Neural cell (in vitro differentiated cells): ENCODE data around the gene PTCD2. TPM values are rescaled to one million over a fixed set of nuclear protein-coding genes. Genes with fewer than 3 reads are reported as not detected.

Experiments
- H2AFZ ChIP-seq: fragments of 200-600, 300-800 bp; sonication (generic), shearing (Covaris generic); 2 replicates; pipeline ENCODE4 v1.6.0; 2014; ENCODE audit warnings: low read depth, mild to moderate bottlenecking, antibody characterized with exemption, low read length, moderate library complexity
- H3F3A ChIP-seq: fragments of 200-600 bp; shearing (Covaris generic); 2 replicates; pipeline ENCODE4 v1.6.1; 2016; ENCODE audit warnings: mild to moderate bottlenecking, moderate library complexity, mixed read lengths, antibody characterized with exemption, low read length; ENCODE audit not compliant: insufficient read depth, poor library complexity, severe bottlenecking
- H3K27ac ChIP-seq: fragments of 200-600, 300-800 bp; sonication (generic), shearing (Covaris generic); 2 replicates; pipeline ENCODE4 v1.5.1; 2014; ENCODE audit warnings: mild to moderate bottlenecking, low read length, moderate library complexity
- H3K27me3 ChIP-seq: fragments of 300-800, 200-600 bp; sonication (generic), shearing (Covaris generic); 2 replicates; pipeline ENCODE4 v1.6.0; 2014; ENCODE audit warnings: mild to moderate bottlenecking, low read depth, low read length, moderate library complexity; ENCODE audit not compliant: insufficient read depth
- H3K36me3 ChIP-seq: fragments of 300-800, 200-600 bp; sonication (generic), shearing (Covaris generic); 2 replicates; pipeline ENCODE4 v1.5.1; 2014; ENCODE audit warnings: mild to moderate bottlenecking, antibody characterized with exemption, low read length, moderate library complexity; ENCODE audit not compliant: insufficient read depth
- H3K4me2 ChIP-seq: fragments of 300-800, 200-600 bp; sonication (generic), shearing (Covaris generic); 2 replicates; pipeline ENCODE4 v1.6.0; 2014; ENCODE audit warnings: mild to moderate bottlenecking, low read length
- H3K4me3 ChIP-seq: fragments of 300-800, 200-600 bp; sonication (generic), shearing (Covaris generic); 2 replicates; pipeline ENCODE4 v1.5.1; 2014; ENCODE audit warnings: mild to moderate bottlenecking, low read length, moderate library complexity
- H3K79me2 ChIP-seq: fragments of 200-600 bp; shearing (Covaris generic); replicated peaks from 2 replicates; pipeline ENCODE4 v1.6.0; 2014; ENCODE audit warnings: mild to moderate bottlenecking, low read length, moderate library complexity; ENCODE audit not compliant: insufficient read depth
- H3K9ac ChIP-seq: fragments of 300-800, 200-600 bp; sonication (generic), shearing (Covaris generic); 2 replicates; pipeline ENCODE4 v1.6.1; 2016; ENCODE audit warnings: mild to moderate bottlenecking, low read length, mixed read lengths
- H3K9me2 ChIP-seq: fragments of 200-600 bp; shearing (Covaris generic); 2 replicates; pipeline ENCODE4 v1.6.1; 2016; ENCODE audit warnings: mild to moderate bottlenecking, low read length, mixed read lengths; ENCODE audit not compliant: insufficient read depth
- H3K9me3 ChIP-seq: fragments of 200-600, 300-800 bp; sonication (generic), shearing (Covaris generic); 2 replicates; pipeline ENCODE4 v1.6.1; 2016; ENCODE audit warnings: mild to moderate bottlenecking, mixed run types, low read length, moderate library complexity, mixed read lengths
- H4K20me1 ChIP-seq: fragments of 200-600 bp; shearing (Covaris generic); 2 replicates; pipeline ENCODE4 v1.6.1; 2016; ENCODE audit warnings: mild to moderate bottlenecking, mixed run types; ENCODE audit not compliant: insufficient read depth
- CTCF ChIP-seq: fragments of 450-650 bp; IDR thresholded peaks from 2 replicates; pipeline ENCODE4 v1.5.1; 2014; ENCODE audit warnings: antibody characterized with exemption, mild to moderate bottlenecking, moderate library complexity; ENCODE audit not compliant: poor library complexity, severe bottlenecking
- EP300 ChIP-seq: fragments of 450-650 bp; conservative IDR thresholded peaks from 2 replicates; pipeline ENCODE4 v1.6.1; 2014; ENCODE audit warnings: antibody characterized with exemption, mild to moderate bottlenecking, moderate library complexity; ENCODE audit not compliant: poor library complexity, severe bottlenecking
- EZH2 ChIP-seq: fragments of 200-600, 300-800 bp; shearing (Covaris generic), sonication (generic); IDR thresholded peaks from 2 replicates; pipeline ENCODE4 v1.6.1; 2014; ENCODE audit warnings: antibody characterized with exemption, low read length, borderline replicate concordance, mild to moderate bottlenecking; ENCODE audit not compliant: insufficient read depth, poor library complexity, severe bottlenecking
- MXI1 ChIP-seq: fragments of 450-650 bp; conservative IDR thresholded peaks from 2 replicates; pipeline ENCODE4 v1.6.1; 2014; ENCODE audit warnings: antibody characterized with exemption, mild to moderate bottlenecking; ENCODE audit not compliant: poor library complexity, severe bottlenecking
- POLR2AphosphoS5 ChIP-seq: IDR thresholded peaks from 2 replicates; pipeline ENCODE4 v1.6.1; 2012
- RAD21 ChIP-seq: fragments of 450-650 bp; conservative IDR thresholded peaks from 2 replicates; pipeline ENCODE4 v1.6.1; 2014; ENCODE audit warnings: antibody characterized with exemption, mild to moderate bottlenecking, moderate library complexity
- REST ChIP-seq: IDR thresholded peaks from 2 replicates; pipeline ENCODE4 v1.6.1; 2012; ENCODE audit warnings: borderline replicate concordance
- SMC3 ChIP-seq: fragments of 450-650 bp; conservative IDR thresholded peaks from 2 replicates; pipeline ENCODE4 v1.6.1; 2014; ENCODE audit warnings: antibody characterized with exemption, mild to moderate bottlenecking, moderate library complexity; ENCODE audit not compliant: poor library complexity
- TAF1 ChIP-seq: IDR thresholded peaks from 2 replicates; pipeline ENCODE4 v1.6.1; 2012; ENCODE audit warnings: low read depth
- polyA plus RNA-seq: library from polyadenylated mRNA; depleted of rRNA; stranded (reverse); fragments of >200 nt; gene quantifications from 2 replicates; pipeline ENCODE4 v1.2.3, GENCODE V29; 2014

Gene PTCD2
- polyA plus RNA-seq, 1 donor from 2014 or later = 4.4 TPM

GRCh38 chr5:72407078-72407477 is 86.9 kb downstream of the PTCD2 start:
- H3K9ac ChIP-seq = no peak overlapping the region
- no peaks in the 10 kb centered on the region for H4K20me1 ChIP-seq
- no peaks in the 10 kb centered on the region for H3K36me3 ChIP-seq
- no peak overlapping the region for H2AFZ ChIP-seq
- H3K27ac ChIP-seq = no peak overlapping the region
- H3K27me3 ChIP-seq = no peaks in the 10 kb centered on the region
- H3F3A ChIP-seq = no peaks in the 10 kb centered on the region
- H3K79me2 ChIP-seq = no peaks in the 10 kb centered on the region
- no peaks in the 10 kb centered on the region for H3K9me2 ChIP-seq
- no peak overlapping the region for H3K4me3 ChIP-seq
- no peak for TF ChIP-seq SMC3
- TF ChIP-seq EZH2 = no peak
- H3K4me2 ChIP-seq = no peak overlapping the region
- H3K9me3 ChIP-seq = no peaks in the 10 kb centered on the region

- Histone ChIP-seq H3K9me2 (no peaks in the 10 kb centered on the region), H3F3A (no peaks in the 10 kb centered on the region), H2AFZ (no peak overlapping the region), H3K36me3 (no peaks in the 10 kb centered on the region), H4K20me1 (no peaks in the 10 kb centered on the region), H3K9me3 (no peaks in the 10 kb centered on the region), H3K27ac (no peak overlapping the region), H3K79me2 (no peaks in the 10 kb centered on the region), H3K4me2 (no peak overlapping the region), H3K9ac (no peak overlapping the region), H3K4me3 (no peak overlapping the region), H3K27me3 (no peaks in the 10 kb centered on the region)
- TF ChIP-seq REST (no peak), EZH2 (no peak), SMC3 (no peak), RAD21 (no peak), EP300 (no peak), MXI1 (no peak), TAF1 (no peak), CTCF (no peak), POLR2AphosphoS5 (no peak)
Observed at GRCh38 chr5:72407541-72407940, 87.4 kb downstream of the PTCD2 start.

- no peak overlapping the region for H2AFZ ChIP-seq
- no peaks in the 10 kb centered on the region for H3K79me2 ChIP-seq
- no peaks in the 10 kb centered on the region for H3F3A ChIP-seq
- H3K9me2 ChIP-seq = no peaks in the 10 kb centered on the region
- H3K4me2 ChIP-seq = no peak overlapping the region
- H3K9ac ChIP-seq = no peak overlapping the region
- no peaks in the 10 kb centered on the region for H3K36me3 ChIP-seq
- H3K9me3 ChIP-seq = no peaks in the 10 kb centered on the region
- no peak for TF ChIP-seq POLR2AphosphoS5
- no peak for TF ChIP-seq RAD21
- no peak for TF ChIP-seq REST
- TF ChIP-seq MXI1 = no peak
- no peaks in the 10 kb centered on the region for H3K27me3 ChIP-seq
- H4K20me1 ChIP-seq = no peaks in the 10 kb centered on the region
- no peak overlapping the region for H3K4me3 ChIP-seq
- H3K27ac ChIP-seq = no peak overlapping the region
Observed at GRCh38 chr5:72408127-72408526, 88.0 kb downstream of the PTCD2 start.
